Right atrium auricular region (tissue), 2 donors: ENCODE measurements around the gene CACNA1C. TPM values are rescaled to one million over a fixed set of nuclear protein-coding genes. Genes with fewer than 3 reads are reported as not detected.
A peak's percentile ranks its signal among the peaks of the same experiment; 100 is the strongest.

ENCODE experiments used
- DNase-seq: peaks from one replicate; pipeline ENCODE4 v3.0.0-alpha.2; 2019; ENCODE audit warnings: low spot score
- H3K27ac ChIP-seq, 2 donors: fragments of 200-600 bp; sonication (generic); 1 replicate in 1 of 2; 2 replicates in 1 of 2; pipeline ENCODE4 v1.5.1; 2016 to 2019
- H3K27me3 ChIP-seq, 2 donors: fragments of 200-600 bp; sonication (generic); one replicate each; pipeline versions ENCODE4 v1.5.1 to v1.6.0; 2017 to 2019
- H3K36me3 ChIP-seq: fragments of 200-600 bp; sonication (generic); one replicate; pipeline ENCODE4 v1.5.1; 2016
- H3K4me1 ChIP-seq, 2 donors: fragments of 200-600 bp; sonication (generic); one replicate each; pipeline versions ENCODE4 v1.5.1 to v1.6.0; 2017 to 2019
- H3K4me3 ChIP-seq, 2 donors: fragments of 200-600 bp; sonication (generic); 1 replicate in 1 of 2; 2 replicates in 1 of 2; pipeline ENCODE4 v1.5.1; 2017 to 2019; ENCODE audit warnings: mild to moderate bottlenecking in 1 of 2, moderate library complexity in 1 of 2
- H3K9me3 ChIP-seq, 2 donors: fragments of 200-600 bp; sonication (generic); one replicate each; pipeline ENCODE4 v1.5.1; 2019
- CTCF ChIP-seq, 2 donors: fragments of 200-600 bp; sonication (generic); IDR thresholded peaks; one replicate each; pipeline ENCODE4 v1.5.1; 2019; ENCODE audit warnings: antibody characterized with exemption in 2 of 2
- total RNA-seq, 2 donors: library from RNA; depleted of rRNA; stranded (reverse); fragments of >200 nt; gene quantifications; one replicate each; pipeline ENCODE4 v1.1.0, GENCODE V29; 2016

CACNA1C gene
- total RNA-seq, 2 donors from 2014 or later = 83.1 to 93.6 TPM

DNA sequence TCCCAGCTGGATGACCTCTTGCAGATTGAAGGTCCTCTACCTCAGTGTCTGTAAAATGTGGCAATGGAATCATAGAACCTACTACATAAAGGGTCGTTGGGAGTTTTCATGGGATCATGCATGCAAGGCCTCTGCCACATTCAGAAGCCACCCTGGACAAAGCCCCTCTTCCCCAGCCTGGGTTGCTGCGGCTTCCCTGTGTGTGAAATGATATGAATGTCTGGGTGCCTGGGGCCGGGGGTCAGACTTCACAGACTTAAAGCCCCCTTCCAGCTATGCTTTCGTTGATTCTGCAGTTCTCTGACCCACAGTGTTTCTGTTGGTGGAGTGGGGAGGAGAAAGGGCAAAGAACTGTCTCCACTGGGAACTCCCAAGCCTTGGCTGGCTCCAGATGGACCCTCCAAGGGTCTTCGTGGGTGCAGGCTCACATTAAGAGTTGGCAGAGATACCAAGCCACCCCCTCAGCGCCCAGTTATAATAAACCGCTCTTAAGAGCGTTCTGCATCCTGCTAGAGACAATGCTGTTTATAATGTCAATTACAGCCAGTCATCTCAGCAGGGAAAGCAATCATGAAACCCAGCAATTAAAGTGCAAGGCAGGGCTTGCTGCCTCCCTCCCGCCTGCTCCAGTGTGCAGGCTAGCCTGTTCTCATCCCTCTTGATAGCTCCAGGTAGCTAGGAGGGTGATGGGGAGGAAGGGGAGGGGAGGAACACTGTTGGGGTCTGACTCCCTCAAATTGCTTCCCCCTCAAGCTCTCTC, 531.0 kb downstream of the CACNA1C start:
- no peaks in the 10 kb centered on the region for H3K27me3 ChIP-seq
- H3K27ac ChIP-seq = peak overlapping the region in 1 of 2 donors; percentile 8
- H3K9me3 ChIP-seq = no peaks in the 10 kb centered on the region
- no peak for TF ChIP-seq CTCF (IDR thresholded peaks at IDR 0.05)
- H3K36me3 ChIP-seq = peaks cover 46% of the 10 kb centered on the region
- no peak overlapping the region for H3K4me3 ChIP-seq
- DNase-seq = no peak
- H3K4me1 ChIP-seq = peaks cover 0 to 11% of the 10 kb centered on the region in 2 donors

DNA sequence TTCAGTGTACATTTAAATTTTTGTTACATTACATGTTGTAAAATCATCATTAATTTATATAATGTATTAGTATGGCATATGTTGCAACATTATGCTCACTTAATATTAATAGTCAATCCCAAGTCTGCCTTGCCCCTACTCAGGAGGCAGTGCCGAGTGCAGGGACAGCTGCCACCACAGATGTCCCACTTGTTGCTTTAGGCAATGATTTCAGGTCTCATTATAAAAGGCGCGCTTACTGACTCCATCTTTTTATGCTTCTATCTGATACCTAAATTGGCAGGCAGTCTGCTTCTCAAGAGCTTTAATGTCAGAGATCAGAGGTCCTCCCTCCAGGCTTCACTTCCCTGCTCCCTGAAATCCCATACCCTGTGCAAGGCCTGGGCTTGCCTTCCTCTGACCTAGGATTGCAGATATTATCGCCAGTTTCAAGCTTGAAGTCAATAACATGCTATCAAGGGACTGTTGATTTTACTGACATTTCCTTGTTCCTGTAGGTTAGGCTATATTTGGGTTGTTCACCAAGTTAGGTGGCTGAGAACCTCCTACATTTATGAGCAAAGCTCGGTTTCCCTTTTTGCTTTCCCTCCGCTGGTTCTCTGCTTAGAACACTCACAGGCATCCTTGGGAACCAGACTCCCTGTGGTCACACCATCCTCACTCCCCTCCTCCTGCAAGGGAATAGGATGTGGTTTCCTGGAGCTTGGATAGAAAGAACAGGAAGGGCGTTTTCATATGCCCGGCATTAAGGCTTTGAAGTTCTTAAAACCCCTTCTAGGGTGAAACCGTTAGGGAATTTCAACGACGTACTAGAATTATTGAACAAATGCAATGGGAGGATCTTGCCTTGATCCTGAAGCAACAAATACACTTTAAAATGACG, 533.6 kb downstream of the CACNA1C start:
- TF ChIP-seq CTCF (IDR thresholded peaks at IDR 0.05) = no peak
- H3K9me3 ChIP-seq = no peaks in the 10 kb centered on the region
- peaks cover 60% of the 10 kb centered on the region for H3K36me3 ChIP-seq
- no peak for DNase-seq
- no peaks in the 10 kb centered on the region for H3K27me3 ChIP-seq
- H3K4me1 ChIP-seq = peaks cover 0 to 11% of the 10 kb centered on the region in 2 donors
- no peak overlapping the region for H3K4me3 ChIP-seq
- H3K27ac ChIP-seq = no peak overlapping the region

DNA sequence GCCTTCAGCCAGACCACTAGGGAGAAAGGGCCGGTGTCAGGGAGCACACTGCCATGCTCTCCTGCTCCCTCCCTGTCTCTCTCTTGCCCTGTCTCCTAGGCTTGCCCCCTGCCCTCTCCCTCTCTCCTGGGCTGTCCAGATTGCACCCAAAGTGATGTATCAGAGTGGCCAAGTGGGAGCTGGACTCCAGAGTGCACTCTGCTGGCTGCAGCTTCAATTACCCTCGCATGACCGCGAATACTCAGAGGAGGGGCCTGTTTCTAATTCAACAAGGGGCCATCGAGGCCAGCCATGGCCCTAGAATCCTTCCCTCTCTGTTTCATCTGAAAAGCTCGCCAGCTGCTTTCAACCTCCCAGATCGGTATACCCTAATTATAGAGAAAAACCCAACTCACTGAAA, 535.6 kb downstream of the CACNA1C start:
- no peak for TF ChIP-seq CTCF (IDR thresholded peaks at IDR 0.05)
- no peak overlapping the region for H3K27ac ChIP-seq
- H3K9me3 ChIP-seq = peaks cover 0 to 3% of the 10 kb centered on the region in 2 donors
- DNase-seq = no peak
- peaks cover 74% of the 10 kb centered on the region for H3K36me3 ChIP-seq
- no peak overlapping the region for H3K4me3 ChIP-seq
- H3K27me3 ChIP-seq = no peaks in the 10 kb centered on the region
- H3K4me1 ChIP-seq = peaks cover 0 to 2% of the 10 kb centered on the region in 2 donors

GRCh38 chr12:2589381-2589780, 536.6 kb downstream of the CACNA1C start:
- Histone ChIP-seq H3K4me1 (no peaks in the 10 kb centered on the region), H3K27me3 (no peaks in the 10 kb centered on the region), H3K36me3 (peaks cover 82% of the 10 kb centered on the region), H3K4me3 (no peak overlapping the region), H3K27ac (no peak overlapping the region), H3K9me3 (peaks cover 0 to 13% of the 10 kb centered on the region in 2 donors)
- DNase-seq = no peak
- TF ChIP-seq CTCF (IDR thresholded peaks at IDR 0.05) = no peak

GRCh38 chr12:2593045-2593444, 540.3 kb downstream of the CACNA1C start:
- H3K36me3 ChIP-seq = peaks cover 89% of the 10 kb centered on the region
- no peak for TF ChIP-seq CTCF (IDR thresholded peaks at IDR 0.05)

More at GRCh38 chr12:2593045-2593444, 540.3 kb downstream of the CACNA1C start:
- DNase-seq = no peak
- peaks cover 0 to 13% of the 10 kb centered on the region in 2 donors for H3K9me3 ChIP-seq
- no peaks in the 10 kb centered on the region for H3K4me1 ChIP-seq
- H3K27me3 ChIP-seq = no peaks in the 10 kb centered on the region
- no peak overlapping the region for H3K4me3 ChIP-seq
- no peak overlapping the region for H3K27ac ChIP-seq
